MCF 10A (cell line): ENCODE measurements around the gene RALGPS1. TPM values are rescaled to one million over a fixed set of nuclear protein-coding genes. Genes with fewer than 3 reads are reported as not detected.

Experiments
- BruUV-seq: library from RNA; stranded (reverse); fragments of 400-500 nt; replicated peaks from 2 replicates; lab custom pipeline; 2021; lab: Mats Ljungman, UMichigan
- CTCF ChIA-PET: fragments of 300-600 bp; sonication (Branson Sonifier 250); formaldehyde crosslinking; extraction: SDS; loops from one replicate; lab custom pipeline; 2021; ENCODE audit warnings: antibody characterized with exemption, inconsistent platforms; lab: Yijun Ruan, JAX
- POLR2A ChIA-PET: fragments of 300-600, 350-650 bp; sonication (Branson Sonifier 250); formaldehyde crosslinking; extraction: SDS; loops from one replicate; lab custom pipeline; 2020; ENCODE audit warnings: antibody characterized with exemption, inconsistent platforms; lab: Yijun Ruan, JAX
- DNase-seq: peaks from one replicate; pipeline ENCODE4 v3.0.0-alpha.2; 2018; ENCODE audit not compliant: unreplicated experiment
- H3K27ac Mint-ChIP-seq: one replicate; pipeline ENCODE4 v1.8.0; 2022; ENCODE audit warnings: mild to moderate bottlenecking, low read depth, mixed read lengths; ENCODE audit not compliant: unreplicated experiment
- H3K27me3 Mint-ChIP-seq: one replicate; pipeline ENCODE4 v1.8.0; 2022; ENCODE audit warnings: mixed read lengths; ENCODE audit not compliant: insufficient read depth, unreplicated experiment
- H3K36me3 Mint-ChIP-seq: one replicate; pipeline ENCODE4 v1.8.0; 2022; ENCODE audit warnings: mild to moderate bottlenecking, moderate library complexity, mixed read lengths; ENCODE audit not compliant: insufficient read depth, unreplicated experiment
- H3K4me1 Mint-ChIP-seq: one replicate; pipeline ENCODE4 v1.8.0; 2022; ENCODE audit warnings: mixed read lengths; ENCODE audit not compliant: insufficient read depth, unreplicated experiment
- H3K4me3 Mint-ChIP-seq: one replicate; pipeline ENCODE4 v1.8.0; 2022; ENCODE audit warnings: mild to moderate bottlenecking, moderate library complexity, mixed read lengths; ENCODE audit not compliant: unreplicated experiment
- H3K9me3 Mint-ChIP-seq: one replicate; pipeline ENCODE4 v1.8.0; 2022; ENCODE audit warnings: mixed read lengths; ENCODE audit not compliant: unreplicated experiment
- CTCF ChIP-seq: fragments of 200-600 bp; IDR thresholded peaks from one replicate; pipeline ENCODE4 v1.8.0; 2022; ENCODE audit warnings: antibody characterized with exemption, mild to moderate bottlenecking; ENCODE audit not compliant: unreplicated experiment
- intact Hi-C: fragments of 100-400 bp; cut with micrococcal nuclease; formaldehyde crosslinking; loops from 2 replicates; pipeline ENCODE4 v1.14.1; 2022
- total RNA-seq: library from RNA; stranded (reverse); gene quantifications from 2 replicates; pipeline ENCODE4 v1.2.3, GENCODE V29; 2022

The RALGPS1 gene
- total RNA-seq, 1 experiment from 2014 or later, result 2.4 TPM

- POLR2A ChIA-PET, result interaction anchor here (0.6 to 1.5 kb wide), 3 partner anchors 9 to 56 kb away, joined by 3 to 6 read pairs (median 5); no protein-coding TSS in a partner anchor
- Mint-ChIP-seq H3K27me3 (peaks cover 20% of the 10 kb centered on the region), H3K27ac (no peak overlapping the region), H3K4me1 (peaks cover 12% of the 10 kb centered on the region), H3K4me3 (no peak overlapping the region), H3K36me3 (no peaks in the 10 kb centered on the region), H3K9me3 (no peaks in the 10 kb centered on the region)
- BruUV-seq, result no TSS peak
- CTCF ChIA-PET, result interaction anchor here (0.8 kb wide), 1 partner anchor 14 kb away, joined by 4 read pairs; no protein-coding TSS in a partner anchor
- intact Hi-C loops, result no loop called here
- DNase-seq, result peak; percentile 19
- no peak for TF ChIP-seq CTCF
These were observed 217.3 kb downstream of the RALGPS1 start for GRCh38 chr9:127131871-127132270.

- no peak overlapping the region for H3K27ac Mint-ChIP-seq
- no peak for DNase-seq
- peaks cover 12% of the 10 kb centered on the region for H3K4me1 Mint-ChIP-seq
- H3K27me3 Mint-ChIP-seq, result peaks cover 15% of the 10 kb centered on the region
- POLR2A ChIA-PET, result interaction anchor here (0.7 kb wide), 1 partner anchor 10 kb away, joined by 3 read pairs; no protein-coding TSS in a partner anchor
- CTCF ChIA-PET, result interaction anchor here (0.8 kb wide), 1 partner anchor 13 kb away, joined by 4 read pairs; no protein-coding TSS in a partner anchor
- BruUV-seq, result no TSS peak
- no peak for TF ChIP-seq CTCF
- no peaks in the 10 kb centered on the region for H3K9me3 Mint-ChIP-seq
- intact Hi-C loops, result no loop called here
- no peak overlapping the region for H3K4me3 Mint-ChIP-seq
- no peaks in the 10 kb centered on the region for H3K36me3 Mint-ChIP-seq
These were observed 217.8 kb downstream of the RALGPS1 start for GRCh38 chr9:127132375-127132774.

- no peaks in the 10 kb centered on the region for H3K9me3 Mint-ChIP-seq
- TF ChIP-seq CTCF, result no peak
- POLR2A ChIA-PET, result interaction anchor here (0.6 to 0.7 kb wide), 2 partner anchors 8 to 10 kb away, joined by 3 read pairs; no protein-coding TSS in a partner anchor
- CTCF ChIA-PET, result interaction anchor here (1.3 kb wide), 1 partner anchor 167 kb away, joined by 6 read pairs; no protein-coding TSS in a partner anchor
- peaks cover 12% of the 10 kb centered on the region for H3K4me1 Mint-ChIP-seq
- H3K4me3 Mint-ChIP-seq, result no peak overlapping the region
- intact Hi-C loops, result no loop called here
- no peaks in the 10 kb centered on the region for H3K36me3 Mint-ChIP-seq
- no peak for DNase-seq
- peaks cover 14% of the 10 kb centered on the region for H3K27me3 Mint-ChIP-seq
- no TSS peak for BruUV-seq
- H3K27ac Mint-ChIP-seq, result no peak overlapping the region
These were observed 218.5 kb downstream of the RALGPS1 start for GRCh38 chr9:127132921-127133647.

- no peaks in the 10 kb centered on the region for H3K36me3 Mint-ChIP-seq
- DNase-seq, result no peak
- intact Hi-C loops, result no loop called here
- TF ChIP-seq CTCF, result no peak
- no peak overlapping the region for H3K27ac Mint-ChIP-seq
- ChIA-PET POLR2A (interaction anchor here (0.6 kb wide), 1 partner anchor 9 kb away, joined by 3 read pairs; no protein-coding TSS in a partner anchor), CTCF (interaction anchor here (1.3 kb wide), 1 partner anchor 168 kb away, joined by 6 read pairs; no protein-coding TSS in a partner anchor)
- H3K9me3 Mint-ChIP-seq, result no peaks in the 10 kb centered on the region
- peaks cover 12% of the 10 kb centered on the region for H3K4me1 Mint-ChIP-seq
- peaks cover 14% of the 10 kb centered on the region for H3K27me3 Mint-ChIP-seq
- no TSS peak for BruUV-seq
- H3K4me3 Mint-ChIP-seq, result no peak overlapping the region
These were observed 219.2 kb downstream of the RALGPS1 start for GRCh38 chr9:127133739-127134167.
